ENCODE data around the gene SCAMP3.
A peak's percentile ranks its signal among the peaks of the same experiment; 100 is the strongest.
"Not testable (repeated sequence)": the region's sequence is repeated elsewhere in the genome, so short reads cannot be mapped to it uniquely, and the experiment has no call there.

Gene SCAMP3

GRCh38 chr1:155261493-155261851 lies 688 bp downstream of the SCAMP3 start:
- DNase-seq (ENCODE audit: low read depth, low spot score): no peak
- H3K4me3 ChIP-seq (ENCODE audit: low read length): peak overlapping the region; percentile 96

GRCh38 chr1:155260276-155260675 lies 1.9 kb downstream of the SCAMP3 start:
- no peak for DNase-seq (ENCODE audit: low read depth, low spot score)
- no peak overlapping the region for H3K4me3 ChIP-seq (ENCODE audit: low read length)

- no peak overlapping the region for H3K4me3 ChIP-seq (ENCODE audit: low read length)
- DNase-seq (ENCODE audit: low read depth, low spot score): no peak
Observed at GRCh38 chr1:155256058-155256852, 5.9 kb downstream of the SCAMP3 start.

GRCh38 chr1:155255243-155256007 lies 6.7 kb downstream of the SCAMP3 start, which contains the start of gene ENTREP3:
ENTREP3 (minus strand) TSS chr1:155255483; CDS start chr1:155254877, 606 bp downstream.
- peak; percentile 73 for DNase-seq (ENCODE audit: low read depth, low spot score)
- peak within 1 kb of the TSS; percentile 66 for H3K4me3 ChIP-seq (ENCODE audit: low read length)

GRCh38 chr1:155254714-155255242 lies 7.4 kb downstream of the SCAMP3 start:
- peak overlapping the region; percentile 66 for H3K4me3 ChIP-seq (ENCODE audit: low read length)
- DNase-seq (ENCODE audit: low read depth, low spot score): no peak

- peak overlapping the region; percentile 66 for H3K4me3 ChIP-seq (ENCODE audit: low read length)
- no peak for DNase-seq (ENCODE audit: low read depth, low spot score)
Observed at GRCh38 chr1:155254228-155254713, 7.9 kb downstream of the SCAMP3 start.

- no peak overlapping the region for H3K4me3 ChIP-seq (ENCODE audit: low read length)
- no peak for DNase-seq (ENCODE audit: low read depth, low spot score)
Observed at GRCh38 chr1:155253797-155254196, 8.4 kb downstream of the SCAMP3 start.

GRCh38 chr1:155253208-155253607 lies 9.0 kb downstream of the SCAMP3 start:
- DNase-seq (ENCODE audit: low read depth, low spot score): no peak
- no peak overlapping the region for H3K4me3 ChIP-seq (ENCODE audit: low read length)

GRCh38 chr1:155251566-155251965 lies 10.6 kb downstream of the SCAMP3 start:
- no peak overlapping the region for H3K4me3 ChIP-seq (ENCODE audit: low read length)
- no peak for DNase-seq (ENCODE audit: low read depth, low spot score)

GRCh38 chr1:155250633-155251449 lies 11.3 kb downstream of the SCAMP3 start:
- H3K4me3 ChIP-seq (ENCODE audit: low read length): no peak overlapping the region
- DNase-seq (ENCODE audit: low read depth, low spot score): peak; percentile 64

GRCh38 chr1:155250246-155250632 lies 11.9 kb downstream of the SCAMP3 start:
- DNase-seq (ENCODE audit: low read depth, low spot score): no peak
- H3K4me3 ChIP-seq (ENCODE audit: low read length): no peak overlapping the region

- H3K4me3 ChIP-seq (ENCODE audit: low read length): no peak overlapping the region
- no peak for DNase-seq (ENCODE audit: low read depth, low spot score)
Observed at GRCh38 chr1:155247667-155248553, 14.2 kb downstream of the SCAMP3 start.

GRCh38 chr1:155246796-155247195 lies 15.4 kb downstream of the SCAMP3 start:
- not testable (repeated sequence) for H3K4me3 ChIP-seq (ENCODE audit: low read length); DNase-seq (ENCODE audit: low read depth, low spot score)

- DNase-seq (ENCODE audit: low read depth, low spot score): no peak
- H3K4me3 ChIP-seq (ENCODE audit: low read length): peak overlapping the region; percentile 58
Observed at GRCh38 chr1:155245163-155245524, 17.0 kb downstream of the SCAMP3 start.

GRCh38 chr1:155244368-155245162 lies 17.6 kb downstream of the SCAMP3 start:
- DNase-seq (ENCODE audit: low read depth, low spot score): peak; percentile 100

GRCh38 chr1:155242805-155243358 lies 19.3 kb downstream of the SCAMP3 start:
- no peak for DNase-seq (ENCODE audit: low read depth, low spot score)
- H3K4me3 ChIP-seq (ENCODE audit: low read length): peak overlapping the region; percentile 63

More at GRCh38 chr1:155244368-155245162, 17.6 kb downstream of the SCAMP3 start:
- H3K4me3 ChIP-seq (ENCODE audit: low read length): peak overlapping the region; percentile 63

- no peak for DNase-seq (ENCODE audit: low read depth, low spot score)
- H3K4me3 ChIP-seq (ENCODE audit: low read length): no peak overlapping the region
Observed at GRCh38 chr1:155241841-155242264, 20.3 kb downstream of the SCAMP3 start.
